Activated CD4-positive, CD25-positive, alpha-beta regulatory T cell (primary cell): ENCODE results near the gene NUTM2D.
"Not testable (repeated sequence)": the region's sequence is repeated elsewhere in the genome, so short reads cannot be mapped to it uniquely, and the experiment has no call there.

ENCODE experiments used
- DNase-seq, 4 experiments: peaks; one replicate each; lab custom pipeline; 2025; lab: John Stamatoyannopoulos, UW

Gene NUTM2D, protein sequence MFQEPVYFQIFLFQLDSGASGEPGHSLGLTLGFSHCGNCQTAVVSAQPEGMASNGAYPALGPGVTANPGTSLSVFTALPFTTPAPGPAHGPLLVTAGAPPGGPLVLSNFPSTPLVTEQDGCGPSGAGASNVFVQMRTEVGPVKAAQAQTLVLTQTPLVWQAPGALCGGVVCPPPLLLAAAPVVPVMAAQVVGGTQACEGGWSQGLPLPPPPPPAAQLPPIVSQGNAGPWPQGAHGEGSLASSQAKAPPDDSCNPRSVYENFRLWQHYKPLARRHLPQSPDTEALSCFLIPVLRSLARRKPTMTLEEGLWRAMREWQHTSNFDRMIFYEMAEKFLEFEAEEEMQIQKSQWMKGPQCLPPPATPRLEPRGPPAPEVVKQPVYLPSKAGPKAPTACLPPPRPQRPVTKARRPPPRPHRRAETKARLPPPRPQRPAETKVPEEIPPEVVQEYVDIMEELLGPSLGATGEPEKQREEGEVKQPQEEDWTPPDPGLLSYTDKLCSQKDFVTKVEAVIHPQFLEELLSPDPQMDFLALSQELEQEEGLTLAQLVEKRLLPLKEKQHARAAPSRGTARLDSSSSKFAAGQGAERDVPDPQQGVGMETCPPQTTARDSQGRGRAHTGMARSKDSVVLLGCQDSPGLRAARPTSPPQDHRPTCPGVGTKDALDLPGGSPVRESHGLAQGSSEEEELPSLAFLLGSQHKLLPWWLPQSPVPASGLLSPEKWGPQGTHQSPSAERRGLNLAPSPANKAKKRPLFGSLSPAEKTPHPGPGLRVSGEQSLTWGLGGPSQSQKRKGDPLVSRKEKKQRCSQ

DNA sequence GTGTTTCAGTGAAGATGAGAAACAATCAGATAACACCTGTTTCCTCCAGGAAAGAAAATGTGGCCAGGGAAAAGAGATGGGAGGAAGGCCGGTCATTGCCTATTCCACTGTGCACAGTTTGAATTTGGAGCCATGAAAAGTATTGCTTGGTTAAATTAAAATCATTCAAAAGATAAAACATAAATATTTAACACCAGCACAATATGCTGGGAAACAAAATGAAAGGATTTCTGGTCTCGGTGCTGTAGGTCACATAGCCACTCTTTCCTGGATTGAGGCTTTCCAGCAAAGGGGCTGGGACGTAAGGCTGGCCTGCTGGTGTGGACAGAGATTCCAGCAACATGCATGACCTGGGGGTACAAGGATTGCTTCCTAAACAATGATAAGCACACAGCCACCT, at the start of gene NUTM2D:
TSS of gene NUTM2D (plus strand) at position 301 of the 400 bp plus-strand sequence. CDS start 522 bp downstream, outside the sequence.
- DNase-seq: not testable (repeated sequence)

DNA sequence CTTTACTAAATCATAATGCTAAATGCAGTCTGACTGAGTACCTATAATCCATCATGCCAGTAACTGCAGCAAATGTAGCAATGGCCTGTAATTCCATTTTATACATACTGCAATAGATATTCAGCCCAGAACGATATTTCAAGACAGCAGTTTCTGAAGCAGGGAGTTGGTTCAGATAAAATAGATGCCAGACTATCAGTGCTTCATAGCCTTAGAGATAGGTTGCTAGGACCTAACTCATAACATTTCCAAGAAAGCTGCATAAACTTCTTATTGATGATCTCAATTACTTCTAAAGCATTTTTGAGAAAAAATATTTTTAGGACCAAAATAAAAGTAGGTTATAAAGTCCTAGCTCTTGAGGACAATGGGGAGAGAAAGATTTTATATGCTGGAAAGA, 48.8 kb upstream of the NUTM2D start:
- not testable (repeated sequence) for DNase-seq

DNA sequence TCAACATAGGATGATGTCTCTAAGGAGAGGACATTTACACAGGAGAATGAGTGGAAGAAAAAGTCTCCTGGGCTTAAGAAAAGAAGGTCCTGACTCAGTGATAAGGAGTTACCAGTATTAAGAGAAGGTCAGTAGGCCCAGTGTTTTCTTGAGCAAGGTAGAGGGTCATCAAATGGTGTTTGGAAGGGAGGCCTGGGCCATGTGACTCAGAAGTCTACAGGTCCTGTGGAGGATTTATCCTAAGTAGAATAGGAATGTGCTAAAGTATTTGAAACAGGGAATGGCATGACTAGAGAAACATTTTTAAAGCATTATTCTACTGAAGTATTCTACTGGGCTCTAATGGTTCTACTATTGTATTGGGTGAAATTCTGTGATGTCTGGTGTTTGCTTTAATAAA, 47.9 kb upstream of the NUTM2D start:
- not testable (repeated sequence) for DNase-seq

- not testable (repeated sequence) for DNase-seq
Observed at GRCh38 chr10:87311521-87311920, 46.0 kb upstream of the NUTM2D start.

GRCh38 chr10:87313649-87314359, 43.7 kb upstream of the NUTM2D start:
- DNase-seq: not testable (repeated sequence)

- DNase-seq: not testable (repeated sequence)
Observed at GRCh38 chr10:87314360-87314973, 43.1 kb upstream of the NUTM2D start.

DNA sequence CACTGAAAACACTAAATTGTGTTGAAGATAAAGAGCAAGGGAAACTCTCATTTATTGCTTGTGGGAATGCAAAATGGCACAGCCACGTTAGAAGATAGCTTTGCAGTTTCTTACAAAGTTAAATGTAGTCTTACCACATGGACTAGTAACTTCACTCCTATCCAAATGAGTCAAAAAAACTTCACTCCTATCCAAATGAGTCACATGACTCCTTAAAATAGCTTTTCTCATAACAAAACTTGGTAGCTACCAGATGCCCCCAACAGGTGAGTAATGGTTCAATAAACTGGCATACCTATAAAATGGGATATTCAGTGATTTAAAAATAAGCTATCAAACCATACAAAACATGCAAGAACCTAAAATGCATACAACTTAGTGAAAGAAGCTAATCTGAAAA, 36.0 kb upstream of the NUTM2D start:
- not testable (repeated sequence) for DNase-seq

DNA sequence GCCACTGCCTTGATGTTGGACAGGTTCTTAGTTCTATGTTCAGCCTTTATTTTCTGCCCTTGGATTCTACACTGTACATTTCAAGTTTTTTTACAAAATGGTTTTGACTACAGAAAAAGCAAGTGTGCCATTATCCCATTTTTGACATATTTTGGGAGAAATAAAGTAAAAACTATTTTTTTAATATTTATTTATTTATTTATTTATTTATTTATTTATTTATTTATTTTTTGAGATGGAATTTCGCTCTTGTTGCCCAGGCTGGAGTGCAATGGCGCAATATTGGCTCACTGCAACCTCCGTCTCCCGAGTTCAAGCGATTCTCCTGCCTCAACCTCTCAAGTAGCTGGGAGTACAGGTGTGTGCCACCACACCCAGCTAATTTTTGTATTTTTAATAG, 33.0 kb upstream of the NUTM2D start:
- not testable (repeated sequence) for DNase-seq

- DNase-seq: not testable (repeated sequence)
Observed at GRCh38 chr10:87327958-87328357, 29.6 kb upstream of the NUTM2D start.

- not testable (repeated sequence) for DNase-seq
Observed at GRCh38 chr10:87329131-87329530, 28.4 kb upstream of the NUTM2D start.

- DNase-seq: not testable (repeated sequence)
Observed at GRCh38 chr10:87332687-87333086, 24.9 kb upstream of the NUTM2D start.

DNA sequence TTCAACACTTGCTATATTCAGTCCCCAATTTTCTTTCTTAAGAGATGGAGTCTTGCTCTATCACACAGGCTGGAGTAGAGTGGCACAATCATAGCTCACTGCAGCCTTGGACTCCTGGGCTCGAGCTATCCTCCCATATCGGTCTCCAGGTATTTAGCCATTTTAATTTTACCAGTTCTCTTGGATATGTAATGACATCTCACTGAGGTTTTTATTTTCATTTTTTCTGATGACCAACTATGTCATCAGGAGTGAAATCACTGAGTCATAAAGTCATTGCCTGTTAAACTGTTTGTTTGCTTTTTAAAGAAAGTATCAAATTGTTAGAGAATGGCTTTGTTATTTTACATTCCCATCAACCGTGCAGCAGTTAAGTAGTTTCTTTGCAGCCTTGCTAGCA, 17.1 kb upstream of the NUTM2D start:
- DNase-seq: not testable (repeated sequence)

GRCh38 chr10:87341546-87342142, 15.9 kb upstream of the NUTM2D start:
- DNase-seq: not testable (repeated sequence)

DNA sequence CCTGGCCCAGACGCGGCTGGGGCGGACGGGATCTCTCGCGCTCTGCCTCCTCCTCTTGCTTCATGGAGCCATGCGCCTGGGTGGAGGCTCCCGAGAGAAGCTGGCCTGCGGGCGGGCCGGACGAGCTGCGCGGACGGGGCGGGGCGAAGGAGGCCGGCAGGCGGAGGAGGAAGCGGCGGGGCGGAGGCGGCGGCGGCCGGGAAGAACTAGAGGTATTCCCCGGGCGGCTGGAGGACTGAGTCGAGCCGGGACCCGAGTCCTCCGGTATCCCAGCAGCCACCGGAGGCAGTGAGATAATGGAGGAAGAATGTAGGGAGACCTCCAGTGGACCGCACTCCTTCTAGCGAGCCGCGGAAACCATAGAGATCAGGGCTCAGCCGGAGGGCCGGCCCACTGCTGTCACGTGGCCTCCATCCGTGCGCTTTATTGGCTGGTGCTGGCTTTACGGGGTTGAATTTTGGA, 15.3 kb upstream of the NUTM2D start:
- DNase-seq: peak; percentile 37 to 55 (median 48)

DNA sequence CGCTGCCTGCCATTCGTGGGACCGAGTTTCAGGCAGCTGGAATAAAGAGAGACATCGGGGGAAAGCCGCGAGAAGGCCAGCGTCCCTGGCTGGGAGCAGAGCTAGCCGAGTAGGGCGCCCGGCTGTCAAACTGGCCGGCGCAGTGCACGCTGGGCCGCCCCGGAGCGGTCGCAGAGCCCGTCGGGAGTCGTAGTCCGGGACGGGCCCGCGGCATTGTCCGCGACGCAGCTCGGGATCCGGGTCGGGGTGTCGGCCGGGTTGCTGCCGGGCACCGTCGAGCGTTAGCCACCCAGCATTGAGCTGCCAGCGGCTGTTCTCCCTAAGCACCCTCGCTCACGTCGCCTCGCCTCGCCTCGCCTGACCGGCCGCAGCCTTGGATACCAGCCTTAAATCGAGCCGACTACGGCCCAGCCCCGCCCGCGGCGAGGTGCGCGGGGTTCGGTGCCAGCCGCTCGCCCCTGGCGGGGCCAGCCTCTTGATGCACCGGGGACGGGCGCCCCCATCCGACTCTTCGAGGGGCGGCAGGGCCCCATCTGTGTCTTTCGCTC, 14.8 kb upstream of the NUTM2D start:
- DNase-seq: peak; percentile 50 to 73 (median 64)

GRCh38 chr10:87345743-87346142, 11.8 kb upstream of the NUTM2D start:
- DNase-seq: not testable (repeated sequence)

DNA sequence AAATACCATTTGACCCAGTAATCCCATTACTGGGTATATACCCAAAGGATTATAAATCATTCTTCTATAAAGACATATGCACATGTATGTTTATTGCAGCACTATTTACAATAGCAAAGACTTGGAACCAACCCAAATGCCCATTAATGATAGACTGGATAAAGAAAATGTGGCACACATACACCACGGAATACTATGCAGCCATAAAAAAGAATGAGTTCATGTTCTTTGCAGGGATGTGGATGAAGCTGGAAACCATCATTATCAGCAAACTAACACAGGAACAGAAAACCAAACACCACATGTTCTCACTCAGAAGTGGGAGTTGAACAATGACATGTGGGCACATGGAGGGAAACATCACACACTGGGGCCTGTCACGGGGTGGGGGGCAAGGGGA, 7.4 kb upstream of the NUTM2D start:
- not testable (repeated sequence) for DNase-seq

- DNase-seq: not testable (repeated sequence)
Observed at GRCh38 chr10:87352825-87353224, 4.7 kb upstream of the NUTM2D start.

GRCh38 chr10:87355110-87355509, 2.4 kb upstream of the NUTM2D start:
- DNase-seq: not testable (repeated sequence)

DNA sequence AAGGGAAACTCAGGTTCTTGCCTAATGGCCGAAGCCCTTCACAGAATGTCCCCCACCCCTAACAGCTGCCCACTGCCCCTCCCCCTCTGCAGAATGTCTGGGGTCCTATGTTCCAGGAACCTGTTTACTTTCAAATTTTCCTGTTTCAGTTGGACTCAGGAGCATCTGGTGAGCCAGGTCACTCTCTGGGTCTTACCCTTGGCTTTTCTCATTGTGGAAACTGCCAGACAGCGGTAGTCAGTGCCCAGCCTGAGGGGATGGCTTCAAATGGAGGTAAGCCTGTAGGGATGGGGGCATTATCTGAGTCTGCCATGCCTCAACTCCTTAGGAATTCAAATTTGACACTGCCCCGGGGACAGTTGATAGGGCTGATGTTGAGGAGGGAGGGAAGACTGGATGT, 615 bp downstream of the NUTM2D start:
- not testable (repeated sequence) for DNase-seq
